Endothelial cell of umbilical vein (primary cell): ENCODE data around the gene HMGN2.

Experiments used
- MYC ChIP-seq: IDR thresholded peaks from one replicate; pipeline ENCODE4 v1.6.1; 2011; ENCODE audit warnings: mild to moderate bottlenecking, low read depth, low read length
- POLR2A ChIP-seq: IDR thresholded peaks from 2 replicates; pipeline ENCODE4 v1.6.1; 2012; ENCODE audit warnings: low read depth, mild to moderate bottlenecking, control low read depth, low read length
- POLR2AphosphoS5 ChIP-seq: IDR thresholded peaks from 2 replicates; pipeline ENCODE4 v1.6.1; 2012; ENCODE audit warnings: low read depth, mild to moderate bottlenecking, control low read depth, low read length, moderate library complexity; ENCODE audit not compliant: insufficient read depth
- TF ChIP-seq, protein P1 (sequence below), 2 donors: IDR thresholded peaks; 1 replicate in 1 of 2; 2 replicates in 1 of 2; pipeline ENCODE4 v1.5.1; 2011; ENCODE audit warnings: low read length in 2 of 2, mild to moderate bottlenecking in 2 of 2, moderate library complexity in 2 of 2, control low read depth in 1 of 2, inconsistent platforms in 1 of 2, low read depth in 1 of 2; ENCODE audit not compliant: insufficient read depth in 1 of 2; ENCODE audit errors: extremely low read depth in 1 of 2

- TF ChIP-seq POLR2A (no peak), MYC (no peak), POLR2AphosphoS5 (no peak)
- TF ChIP-seq, protein P1, sequence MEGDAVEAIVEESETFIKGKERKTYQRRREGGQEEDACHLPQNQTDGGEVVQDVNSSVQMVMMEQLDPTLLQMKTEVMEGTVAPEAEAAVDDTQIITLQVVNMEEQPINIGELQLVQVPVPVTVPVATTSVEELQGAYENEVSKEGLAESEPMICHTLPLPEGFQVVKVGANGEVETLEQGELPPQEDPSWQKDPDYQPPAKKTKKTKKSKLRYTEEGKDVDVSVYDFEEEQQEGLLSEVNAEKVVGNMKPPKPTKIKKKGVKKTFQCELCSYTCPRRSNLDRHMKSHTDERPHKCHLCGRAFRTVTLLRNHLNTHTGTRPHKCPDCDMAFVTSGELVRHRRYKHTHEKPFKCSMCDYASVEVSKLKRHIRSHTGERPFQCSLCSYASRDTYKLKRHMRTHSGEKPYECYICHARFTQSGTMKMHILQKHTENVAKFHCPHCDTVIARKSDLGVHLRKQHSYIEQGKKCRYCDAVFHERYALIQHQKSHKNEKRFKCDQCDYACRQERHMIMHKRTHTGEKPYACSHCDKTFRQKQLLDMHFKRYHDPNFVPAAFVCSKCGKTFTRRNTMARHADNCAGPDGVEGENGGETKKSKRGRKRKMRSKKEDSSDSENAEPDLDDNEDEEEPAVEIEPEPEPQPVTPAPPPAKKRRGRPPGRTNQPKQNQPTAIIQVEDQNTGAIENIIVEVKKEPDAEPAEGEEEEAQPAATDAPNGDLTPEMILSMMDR (IDR thresholded peaks at IDR 0.05; ENCODE audit: extremely low read depth in 1 of 2, insufficient read depth in 1 of 2, low read depth in 1 of 2, low read length in 2 of 2): no peak
Observed at GRCh38 chr1:26476958-26477357, 4.7 kb downstream of the HMGN2 start.
